Heart right ventricle (tissue), 16 donors: ENCODE measurements around the gene CRYBB1. TPM values are rescaled to one million over a fixed set of nuclear protein-coding genes. Genes with fewer than 3 reads are reported as not detected.
"Not testable (repeated sequence)": the region's sequence is repeated elsewhere in the genome, so short reads cannot be mapped to it uniquely, and the experiment has no call there.

ENCODE experiments used
- ATAC-seq, 8 donors: fragments of 200-7000 bp; cut with Tn5 transposase; one replicate each; pipeline ENCODE4 v1.9.1; 2020; ENCODE audit warnings: mild to moderate bottlenecking in 8 of 8, moderate library complexity in 8 of 8, moderate number of reproducible peaks in 1 of 8
- DNase-seq, 2 donors: peaks; one replicate each; pipeline ENCODE4 v3.0.0-alpha.2; 2020
- H3K27ac ChIP-seq, 10 donors: fragments of 200-600 bp; sonication (generic) in 2 of 10; one replicate each; pipeline versions ENCODE4 v1.5.0 to v1.8.0; 2020 to 2022; ENCODE audit warnings: mild to moderate bottlenecking in 3 of 10
- H3K27me3 ChIP-seq, 7 donors: fragments of 200-600 bp; one replicate each; pipeline ENCODE4 v1.8.0; 2021 to 2022; ENCODE audit warnings: mild to moderate bottlenecking in 2 of 7
- H3K36me3 ChIP-seq, 9 donors: fragments of 200-600 bp; sonication (generic) in 1 of 9; one replicate each; pipeline versions ENCODE4 v1.5.0 to v1.8.0; 2020 to 2022; ENCODE audit warnings: mild to moderate bottlenecking in 2 of 9
- H3K4me1 ChIP-seq, 9 donors: fragments of 200-600 bp; sonication (generic) in 1 of 9; one replicate each; pipeline versions ENCODE4 v1.5.0 to v1.8.0; 2020 to 2022; ENCODE audit warnings: mild to moderate bottlenecking in 4 of 9
- H3K4me3 ChIP-seq, 10 donors: fragments of 200-600 bp; sonication (generic) in 2 of 10; one replicate each; pipeline versions ENCODE4 v1.5.0 to v1.8.0; 2020 to 2022; ENCODE audit warnings: mild to moderate bottlenecking in 7 of 10, moderate library complexity in 2 of 10
- H3K9me3 ChIP-seq, 11 donors: fragments of 200-600 bp in 10 of 11; sonication (generic) in 2 of 11; one replicate each; pipeline versions ENCODE4 v1.5.0 to v1.8.0; 2013 to 2022; ENCODE audit warnings: mild to moderate bottlenecking in 2 of 11, control low read depth in 1 of 11, moderate library complexity in 1 of 11
- WGBS, 2 donors: extraction: QIAGEN DNeasy Blood & Tissue Kit; methylation state at CpG; one replicate each; pipeline ENCODE4 v1.1.7; 2013; ENCODE audit warnings: inconsistent platforms in 1 of 2; 5-methylcytosine and 5-hydroxymethylcytosine counted together
- intact Hi-C, 10 donors: fragments of 100-400 bp; cut with DNase I; formaldehyde crosslinking; loops; one replicate each; pipeline versions ENCODE4 v1.11.1 to v1.14.2; 2022
- polyA plus RNA-seq, 2 donors: library from polyadenylated mRNA; stranded (reverse); fragments of 200-250 nt; gene quantifications; one replicate each; pipeline ENCODE4 v1.2.3, GENCODE V29; 2013
- total RNA-seq, 10 donors: library from RNA; stranded (reverse); fragmentation: NEBNext Ultra II Directional in 3 of 10; extraction: Animal tissue kit (Norgen Biotek cat#: 25700) in 3 of 10; gene quantifications; one replicate each; pipeline versions ENCODE4 v1.2.1 to v1.2.4, GENCODE V29; 2021 to 2023
- TF ChIP-seq, protein P1 (sequence below), 9 donors: fragments of 200-600 bp; sonication (generic) in 2 of 9; IDR thresholded peaks; one replicate each; pipeline versions ENCODE4 v1.5.0 to v1.8.0; 2021 to 2022; ENCODE audit warnings: antibody characterized with exemption in 9 of 9, mild to moderate bottlenecking in 5 of 9, moderate library complexity in 1 of 9
- donor health status: Arrhythmogenic right ventricular cardiomyopathy.
- donor health status: ischemic (EF 13 %, LVEDD 7.1; RV severe dilation, severe dysfunction).
- donor health status: healthy with polysubstance abuse.
- donor health status: DM: no; HTN: yes; CAD: no.
- donor health status: DM: no; HTN: no; CAD: no.
- donor health status: ischemic (EF 25% LVEDD 6.9; RV normal size, moderate dysfunction).
- donor health status: ischemic (EF 25% LVEDD 5.7; RV mildly dilated, moderate dysfunction).
- donor health status: healthy.
- donor health status: DM: yes; HTN: yes; CAD: no.
- donor health status: Ischemic cardiomyopathy.
- donor health status: ischemic (EF 35%, LVEDD 5.7; RV mildly dilated, moderate dysfunction).
- donor health status: nonischemic (EF 11% LVEDD 7.7; RV severe dilation, severe dysfunction).
- donor health status: DM: yes; HTN: yes; CAD: no.
- donor health status: PGD.
- donor health status: ischemic (EF 29% LVEDD 5.4; RV normal size, mild dysfunction).
- donor health status: nonischemic (EF 23%, LVEDD 6.1; RV moderate dilation, normal function).

CRYBB1 gene
- total and polyA plus RNA-seq, 12 donors = 0.24 to 2.5 (median 0.56) TPM; not detected in 3

GRCh38 chr22:26614322-26614721 lies 3.5 kb downstream of the CRYBB1 start:
- Histone ChIP-seq H3K27me3 (peaks cover 0 to 37% (median 12%) of the 10 kb centered on the region in 7 donors), H3K4me3 (no peak overlapping the region), H3K36me3 (no peaks in the 10 kb centered on the region), H3K27ac (no peak overlapping the region), H3K4me1 (peaks cover 0 to 43% (median 5%) of the 10 kb centered on the region in 9 donors), H3K9me3 (no peaks in the 10 kb centered on the region)
- no peak for DNase-seq
- 46 to 50% methylated on average over 14 of the region's 14 CpGs for WGBS, 2 donors
- intact Hi-C loops = no loop called here
- TF ChIP-seq, protein P1, sequence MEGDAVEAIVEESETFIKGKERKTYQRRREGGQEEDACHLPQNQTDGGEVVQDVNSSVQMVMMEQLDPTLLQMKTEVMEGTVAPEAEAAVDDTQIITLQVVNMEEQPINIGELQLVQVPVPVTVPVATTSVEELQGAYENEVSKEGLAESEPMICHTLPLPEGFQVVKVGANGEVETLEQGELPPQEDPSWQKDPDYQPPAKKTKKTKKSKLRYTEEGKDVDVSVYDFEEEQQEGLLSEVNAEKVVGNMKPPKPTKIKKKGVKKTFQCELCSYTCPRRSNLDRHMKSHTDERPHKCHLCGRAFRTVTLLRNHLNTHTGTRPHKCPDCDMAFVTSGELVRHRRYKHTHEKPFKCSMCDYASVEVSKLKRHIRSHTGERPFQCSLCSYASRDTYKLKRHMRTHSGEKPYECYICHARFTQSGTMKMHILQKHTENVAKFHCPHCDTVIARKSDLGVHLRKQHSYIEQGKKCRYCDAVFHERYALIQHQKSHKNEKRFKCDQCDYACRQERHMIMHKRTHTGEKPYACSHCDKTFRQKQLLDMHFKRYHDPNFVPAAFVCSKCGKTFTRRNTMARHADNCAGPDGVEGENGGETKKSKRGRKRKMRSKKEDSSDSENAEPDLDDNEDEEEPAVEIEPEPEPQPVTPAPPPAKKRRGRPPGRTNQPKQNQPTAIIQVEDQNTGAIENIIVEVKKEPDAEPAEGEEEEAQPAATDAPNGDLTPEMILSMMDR (IDR thresholded peaks at IDR 0.05) = no peak
- no peak for ATAC-seq

- H3K36me3 ChIP-seq, DNase-seq, H3K4me3 ChIP-seq, intact Hi-C loops, H3K9me3 ChIP-seq, ATAC-seq, H3K27ac ChIP-seq: not testable (repeated sequence)
- peaks cover 0 to 39% (median 0%) of the 10 kb centered on the region in 9 donors for H3K4me1 ChIP-seq
- WGBS, 2 donors = 12 to 14% methylated on average over 10 of the region's 10 CpGs
- H3K27me3 ChIP-seq = peaks cover 0 to 37% (median 12%) of the 10 kb centered on the region in 7 donors
Observed at GRCh38 chr22:26613753-26614152, 4.1 kb downstream of the CRYBB1 start.

DNA sequence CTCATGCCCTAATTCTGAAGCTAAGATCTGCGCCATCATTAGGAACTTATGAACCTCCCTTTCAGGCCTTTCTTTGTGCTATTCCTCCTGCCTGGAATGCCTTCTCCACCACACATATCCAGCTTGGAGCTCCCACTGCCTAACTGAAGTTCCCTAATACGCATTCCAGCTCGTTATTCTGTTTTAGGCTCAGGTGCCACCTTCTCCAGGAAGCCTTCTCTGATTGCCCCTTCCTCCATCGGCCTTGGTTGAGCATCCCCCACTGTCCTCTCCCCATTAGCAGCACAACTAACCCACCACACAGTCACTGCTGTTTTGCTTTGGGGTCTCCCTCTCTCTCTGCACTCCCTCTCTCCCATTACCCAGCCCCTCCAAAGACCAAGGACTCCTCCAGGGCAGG lies 5.2 kb downstream of the CRYBB1 start:
- intact Hi-C loops = no loop called here
- Histone ChIP-seq H3K27me3 (peaks cover 0 to 39% (median 12%) of the 10 kb centered on the region in 7 donors), H3K36me3 (no peaks in the 10 kb centered on the region)

GRCh38 chr22:26610996-26611395 lies 6.8 kb downstream of the CRYBB1 start:
- ATAC-seq = no peak
- DNase-seq = no peak
- Histone ChIP-seq H3K27ac (no peak overlapping the region), H3K9me3 (no peaks in the 10 kb centered on the region), H3K4me1 (peaks cover 0 to 17% (median 0%) of the 10 kb centered on the region in 9 donors), H3K27me3 (peaks cover 0 to 32% (median 12%) of the 10 kb centered on the region in 7 donors), H3K4me3 (no peak overlapping the region), H3K36me3 (no peaks in the 10 kb centered on the region)
- intact Hi-C loops = no loop called here
- 77 to 89% methylated on average over 2 of the region's 2 CpGs for WGBS, 2 donors
- TF ChIP-seq, protein P1 (IDR thresholded peaks at IDR 0.05) = no peak

More for the DNA sequence above, 5.2 kb downstream of the CRYBB1 start:
- no peak for ATAC-seq
- Histone ChIP-seq H3K9me3 (no peaks in the 10 kb centered on the region), H3K4me1 (peaks cover 0 to 31% (median 0%) of the 10 kb centered on the region in 9 donors), H3K27ac (no peak overlapping the region), H3K4me3 (no peak overlapping the region)
- 79 to 93% methylated on average over 4 of the region's 4 CpGs for WGBS, 2 donors
- DNase-seq = no peak
- TF ChIP-seq, protein P1 (IDR thresholded peaks at IDR 0.05) = no peak
